UCSD-AML1 (cell line): ENCODE measurements around the gene NEK4.

ENCODE experiments used
- DNase-seq: peaks from one replicate; lab custom pipeline; 2025; ENCODE audit not compliant: unreplicated experiment; lab: John Stamatoyannopoulos, UW

NEK4 gene

GRCh38 chr3:52705438-52705687, 65.4 kb downstream of the NEK4 start:
- no peak for DNase-seq

GRCh38 chr3:52704611-52705437, 65.9 kb downstream of the NEK4 start:
- peak; percentile 31 for DNase-seq

GRCh38 chr3:52703341-52703740, 67.4 kb downstream of the NEK4 start:
- DNase-seq: no peak

- DNase-seq: no peak
These were observed 73.1 kb downstream of the NEK4 start for GRCh38 chr3:52697632-52697965.

- no peak for DNase-seq
These were observed 73.7 kb downstream of the NEK4 start for GRCh38 chr3:52696830-52697631.

GRCh38 chr3:52695798-52696671, 74.7 kb downstream of the NEK4 start:
- DNase-seq: no peak

- no peak for DNase-seq
These were observed 76.1 kb downstream of the NEK4 start for GRCh38 chr3:52694528-52695189.

GRCh38 chr3:52693071-52693470, 77.7 kb downstream of the NEK4 start:
- no peak for DNase-seq

- no peak for DNase-seq
These were observed 80.2 kb downstream of the NEK4 start for GRCh38 chr3:52690560-52690959.

- DNase-seq: no peak
These were observed 81.6 kb downstream of the NEK4 start for GRCh38 chr3:52689151-52689550.

- DNase-seq: no peak
These were observed 82.5 kb downstream of the NEK4 start for GRCh38 chr3:52688266-52688665.

- DNase-seq: peak; percentile 93
These were observed 84.7 kb downstream of the NEK4 start, which contains the start of the genes GNL3 and PBRM1 for GRCh38 chr3:52685709-52686691. GNL3 (plus strand) TSS chr3:52686032; CDS start chr3:52686093, 61 bp downstream. PBRM1 (minus strand) TSS chr3:52685913.

GRCh38 chr3:52685285-52685708, 85.4 kb downstream of the NEK4 start:
- peak; percentile 85 for DNase-seq

GRCh38 chr3:52684184-52684583, 86.6 kb downstream of the NEK4 start:
- DNase-seq: no peak

GRCh38 chr3:52683611-52684010, 87.1 kb downstream of the NEK4 start:
- no peak for DNase-seq

- no peak for DNase-seq
These were observed 88.7 kb downstream of the NEK4 start for GRCh38 chr3:52682016-52682415.

GRCh38 chr3:52681596-52681995, 89.1 kb downstream of the NEK4 start:
- no peak for DNase-seq

- no peak for DNase-seq
These were observed 90.9 kb downstream of the NEK4 start for GRCh38 chr3:52679811-52680210.

- no peak for DNase-seq
These were observed 91.6 kb downstream of the NEK4 start for GRCh38 chr3:52679199-52679538.
